Hippocampal formation (tissue), 2 donors: ENCODE data around the gene LINC00237.

Source experiments
- DNase-seq, 2 donors: peaks; one replicate each; lab custom pipeline; 2025; lab: John Stamatoyannopoulos, UW

Gene LINC00237

GRCh38 chr20:21047981-21048380 is 58.2 kb downstream of the LINC00237 start:
- no peak for DNase-seq

- no peak for DNase-seq
Observed at GRCh38 chr20:21046413-21047070, 59.6 kb downstream of the LINC00237 start.
